Mucosa of descending colon (tissue), 3 donors: ENCODE data around the gene AP2A1. TPM values are rescaled to one million over a fixed set of nuclear protein-coding genes. Genes with fewer than 3 reads are reported as not detected.

Experiments used
- ATAC-seq: fragments of 200-7000 bp; cut with Tn5 transposase; one replicate; pipeline ENCODE4 v1.9.1; 2020; ENCODE audit warnings: mild to moderate bottlenecking, moderate library complexity
- DNase-seq, 3 donors: peaks; one replicate each; pipeline ENCODE4 v3.0.0-alpha.2; 2020
- H3K36me3 ChIP-seq: fragments of 200-600 bp; one replicate; pipeline ENCODE4 v1.8.0; 2021; ENCODE audit warnings: low read depth, mild to moderate bottlenecking
- H3K4me1 ChIP-seq: fragments of 200-600 bp; one replicate; pipeline ENCODE4 v1.8.0; 2021; ENCODE audit warnings: low read depth, mild to moderate bottlenecking
- H3K4me3 ChIP-seq: fragments of 200-600 bp; one replicate; pipeline ENCODE4 v1.8.0; 2021; ENCODE audit warnings: mild to moderate bottlenecking
- H3K9me3 ChIP-seq: fragments of 200-600 bp; one replicate; pipeline ENCODE4 v1.8.0; 2021; ENCODE audit warnings: mild to moderate bottlenecking
- CTCF ChIP-seq: fragments of 200-600 bp; IDR thresholded peaks from one replicate; pipeline ENCODE4 v1.8.0; 2022; ENCODE audit warnings: antibody characterized with exemption, mild to moderate bottlenecking
- intact Hi-C, 2 donors: fragments of 100-400 bp; cut with DNase I in 1 of 2; cut with micrococcal nuclease in 1 of 2; formaldehyde crosslinking; loops; one replicate each; pipeline versions ENCODE4 v1.11.0 to v1.11.1; 2022; cut with DNase I, micrococcal nuclease
- total RNA-seq, 3 donors: library from RNA; stranded (reverse); fragmentation: NEBNext Ultra II Directional in 2 of 3; extraction: Animal tissue kit (Norgen Biotek cat#: 25700) in 2 of 3; gene quantifications; one replicate each; pipeline versions ENCODE4 v1.2.1 to v1.2.4, GENCODE V29; 2021 to 2023
- donor health status: DM: no; HTN: no; CAD: no; lungs with moderate emphysema.
- donor health status: DM: no; HTN: no; CAD: no.
- donor health status: DM: no; HTN: yes; CAD: no.

The AP2A1 gene
- total RNA-seq, 3 donors from 2014 or later, result 73.6 to 84.8 (median 82.5) TPM

- ATAC-seq (peak; percentile 96), DNase-seq (peak; percentile 94 to 95 (median 94))
- Histone ChIP-seq H3K36me3 (no peaks in the 10 kb centered on the region), H3K4me1 (peaks cover 14% of the 10 kb centered on the region), H3K4me3 (peak within 1 kb of the TSS; percentile 84), H3K9me3 (no peaks in the 10 kb centered on the region)
- intact Hi-C loops, result no loop called here
- no peak for TF ChIP-seq CTCF
Observed at GRCh38 chr19:49850487-49851342, 83.9 kb downstream of the AP2A1 start, which contains the start of gene PTOV1. Gene PTOV1, plus strand, starts transcription at chr19:49851159.

GRCh38 chr19:49851456-49852259 lies 84.9 kb downstream of the AP2A1 start:
- DNase-seq, result peak in 2 of 3 donors; percentile 66 to 70
- Histone ChIP-seq H3K4me1 (peaks cover 14% of the 10 kb centered on the region), H3K36me3 (no peaks in the 10 kb centered on the region), H3K4me3 (peak overlapping the region; percentile 84), H3K9me3 (no peaks in the 10 kb centered on the region)
- no peak for ATAC-seq
- TF ChIP-seq CTCF, result no peak
- intact Hi-C loops, result no loop called here

GRCh38 chr19:49852631-49853126 lies 85.9 kb downstream of the AP2A1 start:
- no peak for TF ChIP-seq CTCF
- no peak for DNase-seq
- intact Hi-C loops, result no loop called here
- Histone ChIP-seq H3K4me3 (no peak overlapping the region), H3K9me3 (no peaks in the 10 kb centered on the region), H3K4me1 (peaks cover 14% of the 10 kb centered on the region), H3K36me3 (no peaks in the 10 kb centered on the region)
- ATAC-seq, result no peak

GRCh38 chr19:49853852-49854377 lies 87.1 kb downstream of the AP2A1 start:
- intact Hi-C loops, result no loop called here
- TF ChIP-seq CTCF, result no peak
- ATAC-seq, result no peak
- Histone ChIP-seq H3K4me1 (peaks cover 14% of the 10 kb centered on the region), H3K4me3 (no peak overlapping the region), H3K36me3 (no peaks in the 10 kb centered on the region), H3K9me3 (no peaks in the 10 kb centered on the region)
- no peak for DNase-seq

- DNase-seq (peak in 2 of 3 donors; percentile 39 to 67), ATAC-seq (no peak)
- Histone ChIP-seq H3K4me3 (no peak overlapping the region), H3K4me1 (peaks cover 14% of the 10 kb centered on the region), H3K36me3 (no peaks in the 10 kb centered on the region), H3K9me3 (no peaks in the 10 kb centered on the region)
- TF ChIP-seq CTCF, result no peak
- intact Hi-C loops, result no loop called here
Observed at GRCh38 chr19:49854378-49855263, 87.8 kb downstream of the AP2A1 start.
